ENCODE results near the gene JPT2. TPM values are rescaled to one million over a fixed set of nuclear protein-coding genes. Genes with fewer than 3 reads are reported as not detected.

Gene JPT2
- total RNA-seq, 1 experiment from 2014 or later: 199 TPM

DNA sequence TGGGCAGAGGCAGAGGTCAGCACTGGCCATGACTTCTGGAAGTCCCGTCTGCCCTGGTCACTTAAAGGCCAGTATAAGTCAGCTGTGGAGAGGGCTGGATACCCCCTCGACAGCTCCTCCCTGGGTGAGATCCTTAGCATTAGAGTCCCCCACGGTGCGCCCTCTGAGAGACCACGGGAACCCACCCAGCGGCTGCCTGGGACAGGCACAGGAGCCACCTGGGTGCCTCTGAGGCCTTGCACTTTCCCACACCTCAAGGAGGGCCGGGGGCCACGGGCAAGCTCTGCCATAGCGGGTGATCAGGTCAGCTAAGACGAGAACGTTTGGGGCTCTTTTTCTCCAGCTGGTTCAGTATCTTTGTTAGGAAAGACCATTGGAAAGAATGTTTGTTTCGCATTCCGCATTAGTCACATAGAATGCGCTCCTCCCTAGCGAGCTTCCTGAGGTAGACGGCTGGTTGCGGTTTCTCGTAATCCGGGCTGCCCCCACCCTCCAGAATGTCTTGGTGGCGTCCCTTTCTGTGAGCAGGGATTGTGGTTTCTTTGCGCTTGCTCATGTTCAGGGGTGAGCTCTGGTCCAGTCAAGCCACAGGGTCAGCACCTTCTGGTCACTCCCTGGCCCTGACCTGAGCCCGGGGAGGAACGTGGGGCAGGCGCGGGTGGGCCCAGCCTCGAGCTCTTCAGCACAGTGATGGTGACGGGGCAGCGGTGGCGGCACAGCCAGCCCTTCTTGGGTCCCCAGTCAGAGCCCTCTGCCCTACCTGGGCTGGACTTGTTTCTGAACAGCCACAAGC is 68.0 kb downstream of the JPT2 start:
- no peak for DNase-seq (ENCODE audit: low spot score)
- in situ Hi-C loops (cut with HindIII; ENCODE audit: low sequenced_read_pairs): no loop called here

DNA sequence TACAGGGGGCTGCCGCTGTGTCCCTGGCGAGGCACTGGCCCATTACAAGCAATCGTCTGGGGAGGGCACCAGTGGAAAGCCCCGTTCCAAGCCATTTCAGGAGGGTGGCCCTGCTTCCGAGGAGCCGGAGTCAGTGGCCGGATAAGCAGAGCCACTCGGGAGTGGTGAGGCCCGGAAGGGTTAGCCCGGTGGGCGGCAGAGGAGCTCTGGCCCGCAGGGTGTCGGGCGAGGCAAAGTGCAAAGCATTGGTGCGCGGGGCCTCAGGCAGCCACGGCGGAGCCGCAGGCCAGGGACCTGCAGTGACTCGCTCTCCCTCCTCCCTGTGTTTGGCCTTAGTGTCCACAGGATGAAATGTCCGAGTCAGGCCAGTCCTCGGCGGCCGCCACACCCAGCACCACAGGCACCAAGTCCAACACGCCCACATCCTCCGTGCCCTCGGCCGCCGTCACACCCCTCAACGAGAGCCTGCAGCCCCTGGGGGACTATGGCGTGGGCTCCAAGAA is 68.7 kb downstream of the JPT2 start:
- DNase-seq (ENCODE audit: low spot score): peak; percentile 42
- in situ Hi-C loops (cut with HindIII; ENCODE audit: low sequenced_read_pairs): no loop called here

DNA sequence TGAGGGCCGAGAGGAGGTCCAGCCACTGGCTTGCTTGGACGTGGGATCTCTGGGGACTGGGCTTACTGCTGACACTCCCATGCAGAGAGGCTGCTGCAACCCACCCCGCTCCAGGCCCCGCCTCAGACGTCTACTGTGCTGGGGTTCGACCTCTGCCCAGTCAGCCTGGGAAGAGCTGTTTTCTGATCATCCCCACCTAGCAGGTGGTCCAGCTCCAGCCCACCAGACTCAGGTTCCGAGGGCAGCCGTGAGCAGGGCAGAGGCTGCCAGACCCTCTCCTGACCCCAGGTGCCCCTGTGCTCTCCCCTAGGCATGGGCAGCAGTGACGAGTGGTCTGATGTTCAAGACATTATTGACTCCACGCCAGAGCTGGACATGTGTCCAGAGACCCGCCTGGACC is 69.9 kb downstream of the JPT2 start:
- in situ Hi-C loops (cut with HindIII; ENCODE audit: low sequenced_read_pairs): no loop called here

DNA sequence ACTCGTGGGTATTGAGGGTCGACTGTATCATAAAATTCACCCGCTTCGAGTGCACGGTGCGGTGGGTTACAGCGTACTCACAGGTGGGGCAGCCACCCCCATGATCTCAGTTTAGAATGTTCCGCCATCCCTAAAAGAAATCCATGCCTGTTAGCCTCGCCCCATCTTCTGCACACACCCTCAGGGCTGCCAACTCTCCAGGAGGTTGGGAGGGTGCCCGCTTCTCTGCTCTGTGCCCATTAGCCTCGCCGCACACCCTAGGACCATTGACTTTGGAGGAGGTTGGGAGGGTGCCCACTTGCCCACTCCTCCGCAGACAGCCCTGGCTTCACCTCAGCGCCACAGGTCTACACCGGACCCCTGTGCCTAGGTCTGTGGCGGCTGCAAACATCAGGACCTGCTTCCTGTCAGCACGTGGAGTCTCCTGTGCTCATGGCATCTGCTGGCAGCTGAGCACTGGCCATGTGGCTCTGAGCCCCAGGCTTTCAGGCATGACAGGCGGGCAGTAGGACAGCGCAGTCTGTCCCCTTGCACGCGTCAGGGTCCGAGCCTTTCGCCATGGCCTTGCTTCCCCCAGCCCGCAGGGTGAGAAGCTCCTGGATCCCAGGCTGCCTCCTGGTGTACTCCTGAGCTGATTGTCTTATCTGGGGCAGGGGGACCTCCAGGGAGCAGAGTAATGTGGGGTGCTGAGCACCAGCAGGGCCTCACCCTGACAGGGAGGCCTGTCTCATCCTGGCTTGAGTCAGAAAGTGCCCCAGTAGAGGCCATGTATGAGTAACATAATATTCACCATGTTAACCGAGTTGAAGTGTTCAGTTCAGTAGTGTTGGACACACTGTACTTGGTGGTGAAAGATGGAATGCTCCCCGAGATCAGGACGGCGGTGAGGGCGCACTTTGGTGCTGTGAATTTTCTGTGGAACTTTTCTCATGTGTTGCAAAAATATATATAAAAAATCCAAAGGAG is 71.4 kb downstream of the JPT2 start:
- in situ Hi-C loops (cut with HindIII; ENCODE audit: low sequenced_read_pairs): no loop called here
- peak; percentile 80 for DNase-seq (ENCODE audit: low spot score)

More for the DNA sequence above, 69.9 kb downstream of the JPT2 start:
- DNase-seq (ENCODE audit: low spot score): no peak

Other genes with a start within 250 kb of the JPT2 start
- gene PERCC1, start 247.2 kb upstream of the JPT2 start, total RNA-seq (2014; rRNA removed; shearing (Covaris generic)): not detected in 2 replicates
- gene CCDC154, start 233.7 kb upstream of the JPT2 start, total RNA-seq (2014; rRNA removed; shearing (Covaris generic)): 0.75 TPM in 1 of 2 replicates, not detected in the other
- gene CLCN7, start 203.3 kb upstream of the JPT2 start, total RNA-seq (2014; rRNA removed; shearing (Covaris generic)): 195 and 203 TPM in 2 replicates
- 0.61 TPM in 1 of 2 replicates, not detected in the other for gene PTX4, start 189.3 kb upstream of the JPT2 start, total RNA-seq (2014; rRNA removed; shearing (Covaris generic))
- gene TELO2, start 184.9 kb upstream of the JPT2 start, total RNA-seq (2014; rRNA removed; shearing (Covaris generic)): 86.9 and 97.8 TPM in 2 replicates
- gene TMEM204, start 144.6 kb upstream of the JPT2 start, total RNA-seq (2014; rRNA removed; shearing (Covaris generic)): not detected in 2 replicates
- gene IFT140, start 66.2 kb upstream of the JPT2 start, total RNA-seq (2014; rRNA removed; shearing (Covaris generic)): 30.5 and 37.3 TPM in 2 replicates
- gene CRAMP1, start 65.9 kb upstream of the JPT2 start, total RNA-seq (2014; rRNA removed; shearing (Covaris generic)): 4.5 and 7.6 TPM in 2 replicates
- 20.6 and 27.7 TPM in 2 replicates for gene MAPK8IP3, start 27.9 kb downstream of the JPT2 start, total RNA-seq (2014; rRNA removed; shearing (Covaris generic))
- 64.4 and 76.9 TPM in 2 replicates for gene NME3, start 93.3 kb downstream of the JPT2 start, total RNA-seq (2014; rRNA removed; shearing (Covaris generic))
- gene EME2, start 94.5 kb downstream of the JPT2 start, total RNA-seq (2014; rRNA removed; shearing (Covaris generic)): 10.4 and 10.6 TPM in 2 replicates
- 276 and 281 TPM in 2 replicates for gene MRPS34, start 94.9 kb downstream of the JPT2 start, total RNA-seq (2014; rRNA removed; shearing (Covaris generic))
- gene SPSB3, start 104.3 kb downstream of the JPT2 start, total RNA-seq (2014; rRNA removed; shearing (Covaris generic)): 14.0 and 27.3 TPM in 2 replicates
- gene NUBP2, start 104.7 kb downstream of the JPT2 start, total RNA-seq (2014; rRNA removed; shearing (Covaris generic)): 128 and 160 TPM in 2 replicates
- 0.31 TPM in 1 of 2 replicates, not detected in the other for gene IGFALS, start 115.4 kb downstream of the JPT2 start, total RNA-seq (2014; rRNA removed; shearing (Covaris generic))
- 81.3 and 108 TPM in 2 replicates for gene HAGH, start 148.5 kb downstream of the JPT2 start, total RNA-seq (2014; rRNA removed; shearing (Covaris generic))
- gene FAHD1, start 148.9 kb downstream of the JPT2 start, total RNA-seq (2014; rRNA removed; shearing (Covaris generic)): 63.5 and 85.2 TPM in 2 replicates
- 81.1 and 105 TPM in 2 replicates for gene MEIOB, start 193.9 kb downstream of the JPT2 start, total RNA-seq (2014; rRNA removed; shearing (Covaris generic))
- 1.2 and 9.8 TPM in 2 replicates for gene HS3ST6, start 240.1 kb downstream of the JPT2 start, total RNA-seq (2014; rRNA removed; shearing (Covaris generic))

Measured in G401 (cell line).